Measurements from ENCODE around the gene ATP2B2.

The ATP2B2 gene

DNA sequence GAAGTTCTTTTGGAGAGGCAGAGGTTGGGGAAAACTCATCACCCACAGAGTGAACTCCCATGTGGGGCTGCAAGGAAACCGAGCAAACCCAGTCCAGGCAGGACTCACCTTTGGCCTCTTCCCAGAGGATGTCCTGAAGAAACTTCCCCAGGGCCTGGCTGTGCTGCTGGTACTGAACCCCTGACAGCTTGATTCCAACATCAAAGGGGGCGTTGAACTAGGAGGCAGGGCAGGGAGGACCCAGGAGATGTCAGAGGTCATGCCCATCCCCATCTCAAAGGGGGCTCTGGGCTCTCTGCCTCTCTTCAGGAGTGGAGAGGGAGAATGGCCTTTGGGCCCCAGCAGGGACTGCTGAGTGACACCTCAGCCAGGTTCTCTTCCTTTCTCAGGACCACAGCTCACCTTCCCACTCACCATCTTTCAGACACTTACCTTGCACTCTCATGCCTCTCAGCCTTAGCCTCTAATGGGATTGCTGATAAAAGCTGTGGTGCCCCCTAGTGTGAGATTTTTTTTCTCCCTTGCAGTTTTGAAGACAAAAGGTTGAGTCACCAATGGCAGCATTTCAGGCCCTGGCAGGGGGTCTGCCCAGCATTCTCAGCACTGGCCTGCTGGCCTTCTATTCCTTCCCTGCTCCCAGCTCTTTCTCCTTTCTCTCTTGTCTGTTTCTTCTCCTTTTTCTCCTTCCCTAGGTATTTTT is 218.6 kb downstream of the ATP2B2 start:
- in situ Hi-C loops (cut with MboI; ENCODE audit: low sequenced_read_pairs), result no loop called here

DNA sequence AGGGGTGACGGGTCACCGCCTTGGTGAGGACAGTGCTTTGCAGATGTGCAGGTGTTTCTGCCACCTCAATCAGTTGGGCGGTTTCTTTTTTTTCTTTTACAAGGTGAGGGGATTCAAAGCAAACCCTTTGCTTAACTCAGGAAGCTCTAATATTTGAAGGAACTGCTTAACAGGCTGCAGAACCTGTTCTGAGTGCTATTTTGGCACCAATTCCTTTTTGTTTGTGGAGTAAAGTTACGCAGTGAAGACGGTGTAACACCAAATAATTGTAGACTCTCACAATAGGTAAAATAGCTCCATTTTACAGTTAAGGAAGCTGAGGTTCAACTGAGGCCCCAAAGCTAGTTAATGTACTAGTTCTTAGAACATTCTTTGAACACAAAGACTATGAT is 219.3 kb downstream of the ATP2B2 start:
- in situ Hi-C loops (cut with MboI; ENCODE audit: low sequenced_read_pairs), result no loop called here

DNA sequence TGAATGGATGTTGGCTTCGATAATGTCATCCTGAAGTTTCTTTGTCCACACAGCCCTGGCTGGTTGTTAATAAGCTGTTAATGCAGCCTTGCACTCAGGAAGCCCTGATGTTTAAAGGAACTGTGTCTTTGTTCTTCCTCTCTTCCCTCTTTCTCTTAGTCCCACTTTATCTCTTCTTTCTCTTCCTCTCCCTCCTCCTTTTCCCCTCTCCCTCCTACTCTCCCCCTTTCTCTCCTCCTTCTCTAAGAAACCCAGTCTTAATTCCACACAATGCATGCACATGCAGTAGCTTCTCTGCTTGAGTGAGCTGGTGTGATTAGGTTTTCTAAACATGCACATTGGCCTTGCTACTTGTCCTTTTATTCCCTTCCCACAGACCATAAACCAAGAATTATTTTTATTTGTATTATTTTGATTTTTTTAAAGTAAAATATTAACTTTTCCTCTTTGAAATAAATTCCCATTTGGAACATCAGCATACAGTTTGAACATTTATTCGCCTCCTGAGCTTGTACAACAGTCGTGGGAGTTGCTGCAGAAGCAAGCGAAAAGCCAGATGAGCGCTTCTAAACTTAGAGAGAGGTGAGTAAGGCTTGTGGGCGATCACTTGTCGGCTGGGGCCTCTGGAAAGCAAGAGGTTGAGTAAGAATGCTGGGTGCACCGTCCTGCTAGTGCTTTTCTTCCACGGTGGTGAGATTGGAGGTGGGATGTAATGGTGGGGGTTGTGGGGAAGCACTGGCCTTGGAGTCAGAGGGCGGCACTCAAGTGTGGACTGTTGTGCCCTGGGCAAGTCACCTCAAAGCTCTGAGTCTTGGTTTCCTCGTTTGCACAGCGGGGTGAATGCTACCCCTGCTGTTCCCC is 219.9 kb downstream of the ATP2B2 start:
- in situ Hi-C loops (cut with MboI; ENCODE audit: low sequenced_read_pairs), result no loop called here

DNA sequence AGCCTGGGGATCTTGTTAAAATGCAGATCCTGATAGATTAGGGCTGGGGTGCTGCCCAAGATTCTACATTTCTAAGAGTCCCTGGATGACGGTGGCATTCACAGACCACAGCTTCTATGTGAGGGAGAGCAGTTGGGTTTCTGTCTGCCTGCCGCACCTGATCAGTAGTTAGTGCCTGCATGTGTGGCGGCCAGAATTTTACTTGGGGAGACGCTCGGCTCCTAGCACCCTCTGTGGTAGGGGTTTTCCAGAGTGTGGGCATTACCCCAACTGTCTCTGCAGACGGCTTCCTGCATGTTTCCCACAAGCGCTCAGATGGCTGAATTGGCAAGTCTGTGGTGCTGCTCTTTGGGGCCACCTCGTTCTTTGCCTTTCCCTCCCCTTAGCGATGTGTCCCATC is 220.9 kb downstream of the ATP2B2 start:
- in situ Hi-C loops (cut with MboI; ENCODE audit: low sequenced_read_pairs), result no loop called here

DNA sequence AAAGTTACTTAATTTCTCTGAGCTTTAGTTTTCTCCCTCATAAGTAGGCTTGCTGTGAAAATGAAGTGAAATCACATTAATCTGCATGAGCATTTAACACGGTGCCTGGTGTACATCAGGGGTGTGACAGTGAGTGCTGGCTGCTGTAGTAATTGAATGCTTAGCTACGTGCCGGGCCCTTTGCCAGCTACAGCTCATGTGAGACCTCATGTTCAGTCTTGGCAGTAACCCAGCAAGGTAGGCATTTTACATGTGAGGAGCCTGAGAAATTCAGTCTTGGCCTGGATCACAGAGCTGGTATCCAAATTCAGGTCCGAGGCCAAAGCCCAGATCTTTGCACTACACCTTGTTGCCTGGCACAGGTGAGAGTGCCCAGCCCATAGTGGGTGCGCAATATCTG is 221.7 kb downstream of the ATP2B2 start:
- in situ Hi-C loops (cut with MboI; ENCODE audit: low sequenced_read_pairs), result no loop called here

- in situ Hi-C loops (cut with MboI; ENCODE audit: low sequenced_read_pairs), result no loop called here
Measured at GRCh38 chr3:10281951-10282350, 223.4 kb downstream of the ATP2B2 start.

DNA sequence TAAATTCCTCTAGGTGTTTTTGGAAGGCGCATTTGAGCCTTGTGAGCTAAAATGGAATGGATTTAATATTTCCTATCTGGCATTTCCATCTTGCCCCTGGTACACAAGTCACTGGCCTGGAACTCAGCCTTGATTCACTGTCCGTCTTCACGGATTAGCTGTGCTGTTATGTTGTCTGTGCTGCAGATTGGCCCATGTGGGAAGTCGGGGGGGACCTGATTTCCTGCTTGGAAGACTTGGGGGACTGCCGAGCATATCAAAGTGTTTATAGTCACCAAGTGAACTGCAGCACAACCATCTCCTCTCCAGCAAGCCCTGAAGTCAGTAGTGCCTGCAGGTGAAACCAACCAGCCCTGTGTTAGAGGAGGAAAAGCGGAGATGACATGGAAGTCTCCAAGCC is 224.8 kb downstream of the ATP2B2 start:
- in situ Hi-C loops (cut with MboI; ENCODE audit: low sequenced_read_pairs), result no loop called here

DNA sequence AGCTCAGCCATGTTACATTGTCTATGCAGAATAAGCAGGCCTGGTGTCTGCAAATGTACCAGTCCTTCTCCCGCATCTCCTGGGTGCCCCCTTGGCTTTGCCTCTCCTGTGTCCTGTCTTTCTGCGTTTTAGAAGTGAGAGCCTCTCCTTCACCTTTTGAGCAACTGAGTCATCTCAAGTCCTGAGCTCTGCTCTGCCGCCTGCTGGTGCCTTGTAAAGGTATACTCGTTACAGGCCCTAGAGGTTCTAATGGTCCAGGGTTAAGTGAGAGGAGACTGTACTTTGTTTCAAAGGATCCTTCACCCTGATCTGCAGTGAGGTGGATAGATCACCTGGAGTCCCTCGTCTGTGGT is 225.2 kb downstream of the ATP2B2 start:
- in situ Hi-C loops (cut with MboI; ENCODE audit: low sequenced_read_pairs), result no loop called here

GRCh38 chr3:10279384-10280176 is 225.8 kb downstream of the ATP2B2 start:
- in situ Hi-C loops (cut with MboI; ENCODE audit: low sequenced_read_pairs), result no loop called here

GRCh38 chr3:10278501-10278900 is 226.9 kb downstream of the ATP2B2 start:
- in situ Hi-C loops (cut with MboI; ENCODE audit: low sequenced_read_pairs), result no loop called here

DNA sequence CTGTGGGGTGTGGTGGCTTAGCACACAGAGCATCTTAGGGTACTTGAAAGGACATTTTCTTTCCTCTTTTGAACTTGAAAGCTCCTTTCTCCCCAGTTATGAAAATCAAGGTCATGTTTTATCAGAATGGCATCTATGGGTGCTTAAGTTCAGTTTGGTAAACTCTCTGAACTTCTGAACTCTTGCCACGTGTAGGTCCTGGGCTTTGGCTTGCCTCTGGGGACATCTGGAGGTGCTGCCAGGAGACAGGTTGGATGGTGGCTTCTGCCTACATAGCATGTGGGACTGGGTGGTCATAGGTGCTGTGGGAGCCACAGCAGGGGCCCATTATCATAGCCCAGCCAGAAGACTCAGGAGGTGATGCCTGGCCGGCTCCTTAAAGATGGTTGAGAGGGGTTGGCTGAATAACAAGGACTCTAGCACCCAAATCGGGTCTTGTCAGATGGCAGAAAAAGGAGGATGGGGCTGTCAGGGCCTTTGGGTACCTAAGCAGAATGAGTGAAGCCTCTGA is 228.2 kb downstream of the ATP2B2 start:
- in situ Hi-C loops (cut with MboI; ENCODE audit: low sequenced_read_pairs), result no loop called here

- in situ Hi-C loops (cut with MboI; ENCODE audit: low sequenced_read_pairs), result no loop called here
Measured at GRCh38 chr3:10274601-10275000, 230.8 kb downstream of the ATP2B2 start.

Measured in HL-60/S4 treated with retinoic acid at 250 ng/mL for 4 days and 3 days (cell line).